K562 (cell line): Measurements from ENCODE around the gene TRAPPC8. TPM values are rescaled to one million over a fixed set of nuclear protein-coding genes. Genes with fewer than 3 reads are reported as not detected.

Experiments
- AFF1 ChIP-seq, 2 experiments: fragments of 450-650 bp; IDR thresholded peaks; 2 replicates each; pipeline ENCODE4 v1.6.1; 2018; ENCODE audit warnings: mild to moderate bottlenecking in 2 of 2, low read depth in 1 of 2; ENCODE audit not compliant: partially characterized antibody in 2 of 2
- CBFA2T2 ChIP-seq: fragments of 450-650 bp; conservative IDR thresholded peaks from 2 replicates; pipeline ENCODE4 v1.6.1; 2017; ENCODE audit warnings: mild to moderate bottlenecking
- CXXC5 ChIP-seq: fragments of 250-450 bp; sonication (Bioruptor Pico); IDR thresholded peaks from 2 replicates; pipeline ENCODE4 v1.8.0; 2022; ENCODE audit warnings: inconsistent platforms, mild to moderate bottlenecking, moderate library complexity
- DDX20 ChIP-seq: fragments of 450-650 bp; IDR thresholded peaks from 2 replicates; pipeline ENCODE4 v1.6.1; 2016; ENCODE audit warnings: missing genetic modification characterization, low read depth, mild to moderate bottlenecking, missing compliant biosample characterization, moderate library complexity
- E4F1 ChIP-seq: fragments of 250-450 bp; sonication (Bioruptor Pico); IDR thresholded peaks from 2 replicates; pipeline ENCODE4 v1.5.0; 2021; ENCODE audit warnings: mild to moderate bottlenecking, borderline replicate concordance
- ELF1 ChIP-seq: fragments of 200-800 bp; sonication (Bioruptor generic); IDR thresholded peaks from 2 replicates; pipeline ENCODE4 v1.6.1; 2016; ENCODE audit warnings: missing genetic modification characterization, missing compliant biosample characterization
- ELF4 ChIP-seq: fragments of 450-650 bp; formaldehyde crosslinking; IDR thresholded peaks from 2 replicates; pipeline ENCODE4 v1.4.0; 2022; ENCODE audit warnings: missing genetic modification characterization
- GTF2A2 ChIP-seq: IDR thresholded peaks from 2 replicates; pipeline ENCODE4 v1.6.1; 2016; ENCODE audit warnings: mild to moderate bottlenecking, missing genetic modification characterization, missing compliant biosample characterization
- HMG20A ChIP-seq: fragments of 450-650 bp; formaldehyde crosslinking; conservative IDR thresholded peaks from 2 replicates; pipeline ENCODE4 v1.4.0; 2020; ENCODE audit warnings: mild to moderate bottlenecking, mixed read lengths
- HMGN3 ChIP-seq: IDR thresholded peaks from 2 replicates; pipeline ENCODE4 v1.6.1; 2011; ENCODE audit warnings: borderline replicate concordance, low read depth, mild to moderate bottlenecking, mixed read lengths, low read length; ENCODE audit not compliant: insufficient read length; ENCODE audit errors: extremely low read depth
- IRF1 ChIP-seq: sonication (generic); formaldehyde crosslinking; IDR thresholded peaks from 2 replicates; pipeline ENCODE4 v1.8.0; 2022; ENCODE audit warnings: missing genetic modification reagents, mild to moderate bottlenecking, borderline replicate concordance
- MAX ChIP-seq: sonication (generic); formaldehyde crosslinking; IDR thresholded peaks from 2 replicates; pipeline ENCODE4 v1.9.0; 2022; ENCODE audit warnings: mild to moderate bottlenecking, missing genetic modification reagents
- MEF2D ChIP-seq: conservative IDR thresholded peaks from 2 replicates; pipeline ENCODE4 v1.6.1; 2016; ENCODE audit warnings: low read depth, missing genetic modification characterization, missing compliant biosample characterization
- NR4A1 ChIP-seq, 2 experiments: fragments of 250-450 bp in 1 of 2; fragments of 450-650 bp in 1 of 2; sonication (Bioruptor Pico) in 1 of 2; IDR thresholded peaks; 2 replicates each; pipeline versions ENCODE4 v1.4.0 to v1.6.1; 2016 to 2020; ENCODE audit warnings: mild to moderate bottlenecking in 2 of 2, missing compliant biosample characterization in 1 of 2, missing genetic modification characterization in 1 of 2, moderate library complexity in 1 of 2
- PHB2 ChIP-seq: fragments of 450-650 bp; IDR thresholded peaks from 2 replicates; pipeline ENCODE4 v1.6.1; 2017; ENCODE audit warnings: low read depth
- RAD51 ChIP-seq: fragments of 450-650 bp; IDR thresholded peaks from 2 replicates; pipeline ENCODE4 v1.7.1; 2016; ENCODE audit warnings: low read depth, mild to moderate bottlenecking, borderline replicate concordance
- SPI1 ChIP-seq: IDR thresholded peaks from 2 replicates; pipeline ENCODE4 v1.6.1; 2011; ENCODE audit warnings: low read depth, low read length, control low read depth, borderline replicate concordance
- ZNF668 ChIP-seq: fragments of 250-450 bp; sonication (Bioruptor Pico); IDR thresholded peaks from 2 replicates; pipeline ENCODE4 v1.8.0; 2022; ENCODE audit warnings: mild to moderate bottlenecking, inconsistent platforms
- ZNF707 ChIP-seq: fragments of 250-450 bp; sonication (Bioruptor Pico); conservative IDR thresholded peaks from 2 replicates; pipeline ENCODE4 v1.8.0; 2022; ENCODE audit warnings: inconsistent platforms, mild to moderate bottlenecking, moderate library complexity
- polyA plus RNA-seq, 8 experiments: library from polyadenylated mRNA; depleted of rRNA in 4 of 8; stranded (reverse) in 5 of 8; unstranded in 3 of 8; fragments of >200 nt; fragmentation: Nextera tagmentation in 2 of 8; fragmentation: Illumina TruSeq in 1 of 8; extraction: Ambion mirVana in 2 of 8; extraction: Trizol in 1 of 8; gene quantifications; 2 replicates each; pipeline versions ENCODE4 v1.2.1 to v1.2.3, GENCODE V29; 2011 to 2014; ENCODE audit warnings: inconsistent platforms in 1 of 8, missing spikeins in 1 of 8
- total RNA-seq, 7 experiments: library from RNA; depleted of rRNA in 6 of 7; stranded (reverse); fragments of >200 nt in 6 of 7; fragmentation: Illumina TruSeq in 2 of 7; extraction: Trizol in 2 of 7; gene quantifications; 2 replicates each; pipeline versions ENCODE4 v1.2.1 to v1.2.3, GENCODE V29; 2011 to 2021; ENCODE audit warnings: low replicate concordance in 1 of 7

The TRAPPC8 gene
- total and polyA plus RNA-seq, 9 of the 15 experiments (the other 6 are each of a cell fraction or from before 2014, with no cell fraction given): 20.1 to 111 (median 35.6) TPM

GRCh38 chr18:31821545-31822171, 121.3 kb downstream of the TRAPPC8 start (continued):
- TF ChIP-seq NR4A1 (CRISPR knock-in tag; IDR thresholded peaks at IDR 0.05): 0 out of 2 replicates have a peak, but pooled peaks have one; percentile 39
- TF ChIP-seq NR4A1 (tag; IDR thresholded peaks at IDR 0.05): peak; percentile 93
- peak; percentile 97 for TF ChIP-seq CBFA2T2
- TF ChIP-seq ZNF668 (CRISPR knock-in tag): 0 out of 2 replicates have a peak, but pooled peaks have one; percentile 52
- TF ChIP-seq ELF1 (tag): peak; percentile 19; the same call in 1 of the 2 replicates
- TF ChIP-seq IRF1 (CRISPR knock-in tag): no peak
- 0 out of 2 replicates have a peak, but pooled peaks have one; percentile 67 for TF ChIP-seq GTF2A2 (tag)
- TF ChIP-seq SPI1: peak; percentile 48
- peak; percentile 92 for TF ChIP-seq MAX (CRISPR knock-in tag)
- TF ChIP-seq ZNF707 (CRISPR knock-in tag): peak; percentile 68
- peak; percentile 51 for TF ChIP-seq HMGN3
- peak; percentile 93 for TF ChIP-seq CXXC5 (CRISPR knock-in tag)
- TF ChIP-seq RAD51: 0 out of 2 replicates have a peak, but pooled peaks have one; percentile 19
- peak; percentile 85; the same call in 1 of the 2 replicates for TF ChIP-seq DDX20 (tag)
- TF ChIP-seq E4F1: no peak
- peak; percentile 92 for TF ChIP-seq PHB2
- peak in 1 of 2 experiments; percentile 52 for TF ChIP-seq AFF1 (IDR thresholded peaks at IDR 0.05; ENCODE audit: low read depth in 1 of 2, partially characterized antibody in 2 of 2)
- TF ChIP-seq HMG20A: 0 out of 2 replicates have a peak, but pooled peaks have one; percentile 67
- peak; percentile 97 for TF ChIP-seq ELF4 (CRISPR knock-in tag)
- TF ChIP-seq MEF2D: peak; percentile 91
